K562 (cell line): ENCODE results near the gene CD46. TPM values are rescaled to one million over a fixed set of nuclear protein-coding genes. Genes with fewer than 3 reads are reported as not detected.

Source experiments
- AFF4 ChIP-seq: sonication (generic); formaldehyde crosslinking; IDR thresholded peaks from 2 replicates; pipeline ENCODE4 v1.8.0; 2023; ENCODE audit warnings: mild to moderate bottlenecking, missing genetic modification reagents
- CBX2 ChIP-seq: fragments of 200-600 bp; sonication (generic); IDR thresholded peaks from one replicate; pipeline ENCODE4 v1.6.1; 2012; ENCODE audit warnings: mild to moderate bottlenecking, low read length, inconsistent platforms; ENCODE audit not compliant: insufficient read depth, poor library complexity, severe bottlenecking
- CHD2 ChIP-seq: IDR thresholded peaks from 2 replicates; pipeline ENCODE4 v1.6.1; 2011; ENCODE audit warnings: low read depth, low read length
- HMGN3 ChIP-seq: IDR thresholded peaks from 2 replicates; pipeline ENCODE4 v1.6.1; 2011; ENCODE audit warnings: borderline replicate concordance, low read depth, mild to moderate bottlenecking, mixed read lengths, low read length; ENCODE audit not compliant: insufficient read length; ENCODE audit errors: extremely low read depth
- NFE2L1 ChIP-seq: fragments of 450-650 bp; IDR thresholded peaks from 2 replicates; pipeline ENCODE4 v1.6.1; 2016; ENCODE audit warnings: missing genetic modification characterization, low read depth, mild to moderate bottlenecking, missing compliant biosample characterization, moderate library complexity, borderline replicate concordance
- NR4A1 ChIP-seq, 2 experiments: fragments of 250-450 bp in 1 of 2; fragments of 450-650 bp in 1 of 2; sonication (Bioruptor Pico) in 1 of 2; IDR thresholded peaks; 2 replicates each; pipeline versions ENCODE4 v1.4.0 to v1.6.1; 2016 to 2020; ENCODE audit warnings: mild to moderate bottlenecking in 2 of 2, missing compliant biosample characterization in 1 of 2, missing genetic modification characterization in 1 of 2, moderate library complexity in 1 of 2
- RBM15 ChIP-seq: fragments of 200-400 bp; formaldehyde crosslinking; IDR thresholded peaks from 2 replicates; pipeline ENCODE4 v1.6.1; 2018; ENCODE audit warnings: mild to moderate bottlenecking, low read length, moderate library complexity; ENCODE audit not compliant: insufficient read depth
- SMC3 ChIP-seq: conservative IDR thresholded peaks from 2 replicates; pipeline ENCODE4 v1.6.1; 2011; ENCODE audit warnings: low read depth, low read length, improper control_type of control experiment; ENCODE audit not compliant: insufficient read depth
- SNIP1 ChIP-seq: fragments of 450-650 bp; IDR thresholded peaks from 2 replicates; pipeline ENCODE4 v1.7.1; 2017; ENCODE audit warnings: low read depth, mild to moderate bottlenecking
- SRF ChIP-seq, 2 experiments: fragments of 250-450, 450-650 bp in 1 of 2; sonication (Bioruptor Pico) in 1 of 2; sonication (generic) in 1 of 2; formaldehyde crosslinking; IDR thresholded peaks; 2 replicates each; pipeline versions ENCODE4 v1.5.0 to v1.5.1; 2020 to 2022; ENCODE audit warnings: mild to moderate bottlenecking in 1 of 2, missing genetic modification reagents in 1 of 2
- TSHZ1 ChIP-seq: fragments of 250-450 bp; sonication (Bioruptor Pico); IDR thresholded peaks from 2 replicates; pipeline ENCODE4 v1.4.0; 2020; ENCODE audit warnings: mild to moderate bottlenecking, moderate library complexity
- UBTF ChIP-seq, 2 experiments: IDR thresholded peaks; 2 replicates each; pipeline ENCODE4 v1.6.1; 2012; ENCODE audit warnings: improper control_type of control experiment in 2 of 2, low read depth in 2 of 2, low read length in 2 of 2, borderline replicate concordance in 1 of 2
- ZNF212 ChIP-seq: fragments of 450-650 bp; formaldehyde crosslinking; IDR thresholded peaks from 2 replicates; pipeline ENCODE4 v1.4.0; 2020; ENCODE audit warnings: mild to moderate bottlenecking
- polyA plus RNA-seq, 8 experiments: library from polyadenylated mRNA; depleted of rRNA in 4 of 8; stranded (reverse) in 5 of 8; unstranded in 3 of 8; fragments of >200 nt; fragmentation: Nextera tagmentation in 2 of 8; fragmentation: Illumina TruSeq in 1 of 8; extraction: Ambion mirVana in 2 of 8; extraction: Trizol in 1 of 8; gene quantifications; 2 replicates each; pipeline versions ENCODE4 v1.2.1 to v1.2.3, GENCODE V29; 2011 to 2014; ENCODE audit warnings: inconsistent platforms in 1 of 8, missing spikeins in 1 of 8
- total RNA-seq, 7 experiments: library from RNA; depleted of rRNA in 6 of 7; stranded (reverse); fragments of >200 nt in 6 of 7; fragmentation: Illumina TruSeq in 2 of 7; extraction: Trizol in 2 of 7; gene quantifications; 2 replicates each; pipeline versions ENCODE4 v1.2.1 to v1.2.3, GENCODE V29; 2011 to 2021; ENCODE audit warnings: low replicate concordance in 1 of 7

Gene CD46
- total and polyA plus RNA-seq, 9 of the 15 experiments (the other 6 are each of a cell fraction or from before 2014, with no cell fraction given), result 87.9 to 374 (median 156) TPM

- TF ChIP-seq TSHZ1 (CRISPR knock-in tag) (peak; percentile 69; the same call in 1 of the 2 replicates), NFE2L1 (tag) (no peak), RBM15 (no peak), SRF (CRISPR knock-in tag; IDR thresholded peaks at IDR 0.05) (peak in 1 of 2 experiments; percentile 51; a peak in 1 of 4 replicates), HMGN3 (no peak), CBX2 (no peak), ZNF212 (peak; percentile 84; the same call in 1 of the 2 replicates), NR4A1 (CRISPR knock-in tag; IDR thresholded peaks at IDR 0.05) (peak; percentile 91; the same call in 1 of the 2 replicates), NR4A1 (tag; IDR thresholded peaks at IDR 0.05) (peak; percentile 93), CHD2 (no peak), SMC3 (no peak), UBTF (IDR thresholded peaks at IDR 0.05; ENCODE audit: borderline replicate concordance in 1 of 2, low read depth in 2 of 2, low read length in 2 of 2) (no peak), SNIP1 (no peak), AFF4 (CRISPR knock-in tag) (no peak)
These were observed 66.2 kb downstream of the CD46 start (continued) for GRCh38 chr1:207817778-207818751.
